PC-3 (cell line): Measurements from ENCODE around the gene PRR5. TPM values are rescaled to one million over a fixed set of nuclear protein-coding genes. Genes with fewer than 3 reads are reported as not detected.

Experiments used
- ATAC-seq: fragments of 200-7000 bp; cut with Tn5 transposase; 2 replicates; pipeline ENCODE4 v1.9.1; 2020; ENCODE audit warnings: mild to moderate bottlenecking, moderate library complexity
- BruUV-seq: library from RNA; stranded (reverse); fragments of 400-500 nt; replicated peaks from 2 replicates; lab custom pipeline; 2021; lab: Mats Ljungman, UMichigan
- CTCF ChIA-PET: fragments of 300-600 bp; sonication (Branson Sonifier 250); formaldehyde crosslinking; loops from one replicate; lab custom pipeline; 2022; ENCODE audit warnings: antibody characterized with exemption; lab: Charles Lee
- POLR2A ChIA-PET: fragments of 300-600 bp; sonication (Branson Sonifier 250); formaldehyde crosslinking; loops from one replicate; lab custom pipeline; 2022; ENCODE audit warnings: antibody characterized with exemption; ENCODE audit not compliant: unreplicated experiment; lab: Charles Lee
- DNase-seq: peaks from one replicate; pipeline ENCODE4 v3.0.0-alpha.2; 2015
- H2AFZ ChIP-seq: fragments of 300-600 bp; sonication (generic); 2 replicates; pipeline ENCODE4 v1.6.0; 2016; ENCODE audit warnings: antibody characterized with exemption, low read length
- H3F3A ChIP-seq: fragments of 300-600 bp; sonication (generic); one replicate; pipeline ENCODE4 v1.6.0; 2017; ENCODE audit warnings: antibody characterized with exemption, low read length, control low read depth, mild to moderate bottlenecking; ENCODE audit not compliant: unreplicated experiment
- H3K27ac ChIP-seq: fragments of 300-600 bp; sonication (generic); 2 replicates; pipeline ENCODE4 v1.5.1; 2016; ENCODE audit warnings: mild to moderate bottlenecking, low read length
- H3K27me3 ChIP-seq: fragments of 300-600 bp; sonication (generic); 2 replicates; pipeline ENCODE4 v1.6.1; 2016; ENCODE audit warnings: low read length, mixed read lengths
- H3K36me3 ChIP-seq: fragments of 300-600 bp; sonication (generic); 2 replicates; pipeline ENCODE4 v1.6.1; 2016; ENCODE audit warnings: low read depth, mixed run types, low read length, mixed read lengths
- H3K4me1 ChIP-seq: fragments of 300-600 bp; sonication (generic); 2 replicates; pipeline ENCODE4 v1.5.1; 2016; ENCODE audit warnings: low read length; ENCODE audit not compliant: insufficient read depth
- H3K4me2 ChIP-seq: fragments of 300-600 bp; sonication (generic); 2 replicates; pipeline ENCODE4 v1.6.0; 2016; ENCODE audit warnings: low read length
- H3K4me3 ChIP-seq: fragments of 300-600 bp; sonication (generic); 2 replicates; pipeline ENCODE4 v1.5.1; 2016; ENCODE audit warnings: mild to moderate bottlenecking, low read length, mixed read lengths
- H3K79me2 ChIP-seq: fragments of 300-600 bp; sonication (generic); 2 replicates; pipeline ENCODE4 v1.6.1; 2017; ENCODE audit warnings: low read length, mixed read lengths
- H3K9ac ChIP-seq: fragments of 300-600 bp; sonication (generic); 2 replicates; pipeline ENCODE4 v1.6.0; 2016; ENCODE audit warnings: mild to moderate bottlenecking, low read length
- H3K9me2 ChIP-seq: fragments of 300-600 bp; sonication (generic); replicated peaks from 2 replicates; pipeline ENCODE4 v1.6.1; 2016; ENCODE audit warnings: mixed run types, low read length, mixed read lengths
- H3K9me3 ChIP-seq: fragments of 300-600 bp; sonication (generic); 2 replicates; pipeline ENCODE4 v1.6.1; 2016; ENCODE audit warnings: low read length, mixed read lengths
- H4K20me1 ChIP-seq: fragments of 300-600 bp; sonication (generic); 2 replicates; pipeline ENCODE4 v1.6.1; 2016; ENCODE audit warnings: low read length, mixed read lengths
- CTCF ChIP-seq: fragments of 300-600 bp; sonication (generic); conservative IDR thresholded peaks from 2 replicates; pipeline ENCODE4 v1.5.1; 2017; ENCODE audit warnings: antibody characterized with exemption, low read depth, mild to moderate bottlenecking, low read length
- EZH2 ChIP-seq: fragments of 300-600 bp; sonication (generic); IDR thresholded peaks from one replicate; pipeline ENCODE4 v1.6.1; 2017; ENCODE audit warnings: antibody characterized with exemption, mild to moderate bottlenecking, low read length; ENCODE audit not compliant: unreplicated experiment
- EZH2phosphoT487 ChIP-seq: fragments of 300-600 bp; sonication (generic); IDR thresholded peaks from 2 replicates; pipeline ENCODE4 v1.6.1; 2018; ENCODE audit warnings: mild to moderate bottlenecking, antibody characterized with exemption, low read length, borderline replicate concordance
- intact Hi-C: fragments of 100-400 bp; cut with micrococcal nuclease; formaldehyde crosslinking; loops from 2 replicates; pipeline ENCODE4 v1.9.0; 2023
- total RNA-seq: library from RNA; depleted of rRNA; stranded (reverse); fragments of >200 nt; gene quantifications from 2 replicates; pipeline ENCODE4 v1.2.3, GENCODE V29; 2014

Gene PRR5
- total RNA-seq, 1 experiment from 2014 or later, result 14.5 TPM

- DNase-seq (no peak), ATAC-seq (no peak; the same call in 1 of the 2 replicates)
- Histone ChIP-seq H3K36me3 (no peaks in the 10 kb centered on the region), H4K20me1 (no peaks in the 10 kb centered on the region), H3K9me3 (no peaks in the 10 kb centered on the region), H3K27ac (no peak overlapping the region), H3K4me2 (no peak overlapping the region), H2AFZ (no peak overlapping the region), H3K79me2 (no peaks in the 10 kb centered on the region), H3K4me3 (no peak overlapping the region), H3K27me3 (no peaks in the 10 kb centered on the region), H3K9me2 (no peaks in the 10 kb centered on the region), H3F3A (no peaks in the 10 kb centered on the region), H3K9ac (no peak overlapping the region), H3K4me1 (no peaks in the 10 kb centered on the region; the same call in 1 of the 2 replicates)
- CTCF ChIA-PET, result no interaction called here
- BruUV-seq, result no TSS peak
- POLR2A ChIA-PET, result no interaction called here
- TF ChIP-seq EZH2phosphoT487 (no peak), CTCF (no peak), EZH2 (no peak)
- intact Hi-C loops, result no loop called here
Observed at GRCh38 chr22:44692662-44693007, 9.4 kb upstream of the PRR5 start.

- H3K4me2 ChIP-seq, result no peak overlapping the region
- no peaks in the 10 kb centered on the region; the same call in 1 of the 2 replicates for H3K4me1 ChIP-seq
- no peaks in the 10 kb centered on the region for H3F3A ChIP-seq
- POLR2A ChIA-PET, result no interaction called here
- H3K27ac ChIP-seq, result no peak overlapping the region
- intact Hi-C loops, result no loop called here
- no peak overlapping the region for H3K4me3 ChIP-seq
- no TSS peak for BruUV-seq
- no peaks in the 10 kb centered on the region for H3K36me3 ChIP-seq
- H3K79me2 ChIP-seq, result no peaks in the 10 kb centered on the region
- no peaks in the 10 kb centered on the region for H4K20me1 ChIP-seq
- no peak for ATAC-seq
- no peak for TF ChIP-seq EZH2phosphoT487
- no peak for TF ChIP-seq EZH2
- TF ChIP-seq CTCF, result no peak
- no peak overlapping the region for H3K9ac ChIP-seq
- H2AFZ ChIP-seq, result no peak overlapping the region
- no peaks in the 10 kb centered on the region for H3K9me2 ChIP-seq
- CTCF ChIA-PET, result no interaction called here
- DNase-seq, result no peak
- H3K9me3 ChIP-seq, result no peaks in the 10 kb centered on the region
- H3K27me3 ChIP-seq, result no peaks in the 10 kb centered on the region
Observed at GRCh38 chr22:44693145-44693544, 8.9 kb upstream of the PRR5 start.

- intact Hi-C loops, result no loop called here
- DNase-seq (no peak), ATAC-seq (no peak)
- no peaks in the 10 kb centered on the region for H3K36me3 ChIP-seq
- H3K9me3 ChIP-seq, result no peaks in the 10 kb centered on the region
- H3F3A ChIP-seq, result no peaks in the 10 kb centered on the region
- no peak overlapping the region for H3K27ac ChIP-seq
- ChIA-PET POLR2A (interaction anchor here (0.5 kb wide), 1 partner anchor 469 kb away, joined by 3 read pairs; no protein-coding TSS in a partner anchor), CTCF (interaction anchor here (0.6 kb wide), 1 partner anchor 9 kb away, joined by 3 read pairs; no protein-coding TSS in a partner anchor)
- no peaks in the 10 kb centered on the region for H3K79me2 ChIP-seq
- BruUV-seq, result no TSS peak
- H3K9ac ChIP-seq, result no peak overlapping the region
- H3K4me1 ChIP-seq, result no peaks in the 10 kb centered on the region; the same call in 1 of the 2 replicates
- no peak for TF ChIP-seq EZH2
- no peak for TF ChIP-seq EZH2phosphoT487
- no peak for TF ChIP-seq CTCF
- H3K9me2 ChIP-seq, result no peaks in the 10 kb centered on the region
- H3K4me2 ChIP-seq, result no peak overlapping the region
- H4K20me1 ChIP-seq, result no peaks in the 10 kb centered on the region
- no peaks in the 10 kb centered on the region for H3K27me3 ChIP-seq
- no peak overlapping the region for H3K4me3 ChIP-seq
- H2AFZ ChIP-seq, result no peak overlapping the region
Observed at GRCh38 chr22:44693756-44694155, 8.2 kb upstream of the PRR5 start.
